ENCODE measurements around the gene ACYP1. TPM values are rescaled to one million over a fixed set of nuclear protein-coding genes. Genes with fewer than 3 reads are reported as not detected.
A peak's percentile ranks its signal among the peaks of the same experiment; 100 is the strongest.

The ACYP1 gene
- total RNA-seq, 1 experiment from 2014 or later: 10.8 TPM

GRCh38 chr14:75022655-75023054 is 41.2 kb downstream of the ACYP1 start:
- Histone ChIP-seq H3K27me3 (no peaks in the 10 kb centered on the region), H3K4me3 (no peak overlapping the region), H3K36me3 (peaks cover 15% of the 10 kb centered on the region), H3K9me3 (no peaks in the 10 kb centered on the region)
- DNase-seq: peak; percentile 18

DNA sequence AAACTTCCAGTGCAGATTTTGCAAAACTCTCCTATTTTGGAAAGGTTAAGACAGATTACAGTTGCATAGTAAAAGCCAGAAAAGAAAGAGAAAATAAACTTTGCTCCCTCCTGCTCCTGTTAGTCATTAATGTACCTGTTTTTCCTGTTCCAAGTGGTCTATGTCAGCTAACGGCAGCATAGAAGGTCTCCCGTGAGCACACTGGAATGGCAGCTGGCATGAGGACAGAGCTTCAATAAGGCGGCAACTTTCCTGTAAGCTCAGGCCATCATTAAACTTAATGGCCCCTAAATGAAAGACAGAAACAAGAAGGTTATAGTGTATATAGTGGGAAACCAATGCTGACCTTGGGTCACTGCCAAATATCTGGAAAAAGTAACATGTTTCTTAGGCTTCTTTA is 45.1 kb downstream of the ACYP1 start:
- H3K27me3 ChIP-seq: no peaks in the 10 kb centered on the region
- no peak for DNase-seq
- no peak overlapping the region for H3K4me3 ChIP-seq
- peaks cover 27% of the 10 kb centered on the region for H3K36me3 ChIP-seq
- no peaks in the 10 kb centered on the region for H3K9me3 ChIP-seq

- no peaks in the 10 kb centered on the region for H3K27me3 ChIP-seq
- H3K36me3 ChIP-seq: peaks cover 29% of the 10 kb centered on the region
- H3K4me3 ChIP-seq: no peak overlapping the region
- DNase-seq: no peak
- no peaks in the 10 kb centered on the region for H3K9me3 ChIP-seq
Measured at GRCh38 chr14:75016815-75017214, 47.0 kb downstream of the ACYP1 start.

DNA sequence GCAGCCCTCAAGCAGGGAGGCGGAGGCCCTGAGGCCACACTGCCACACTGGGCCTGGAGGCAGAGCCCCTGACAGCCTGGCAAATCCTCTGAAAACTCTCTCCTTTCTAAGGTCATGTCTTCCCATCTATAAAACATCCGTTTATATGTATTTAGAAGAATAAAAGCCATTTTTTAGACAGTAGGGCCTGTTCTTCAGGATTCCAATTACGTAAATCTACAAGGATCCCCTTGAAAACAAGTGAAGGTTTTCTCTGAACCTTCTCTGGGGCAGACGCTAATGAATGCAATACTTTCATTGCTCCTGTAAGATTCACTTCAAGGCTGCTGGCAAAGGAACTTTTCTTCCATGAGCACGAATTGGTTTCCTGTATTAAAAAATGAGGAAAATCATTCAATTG is 48.3 kb downstream of the ACYP1 start:
- Histone ChIP-seq H3K4me3 (no peak overlapping the region), H3K36me3 (peaks cover 33% of the 10 kb centered on the region), H3K9me3 (no peaks in the 10 kb centered on the region), H3K27me3 (no peaks in the 10 kb centered on the region)
- DNase-seq: no peak

- Histone ChIP-seq H3K27me3 (no peaks in the 10 kb centered on the region), H3K9me3 (no peaks in the 10 kb centered on the region), H3K4me3 (no peak overlapping the region), H3K36me3 (peaks cover 32% of the 10 kb centered on the region)
- no peak for DNase-seq
Measured at GRCh38 chr14:75013290-75013689, 50.5 kb downstream of the ACYP1 start.

GRCh38 chr14:75011356-75011994 is 52.3 kb downstream of the ACYP1 start:
- H3K4me3 ChIP-seq: no peak overlapping the region
- H3K9me3 ChIP-seq: no peaks in the 10 kb centered on the region
- no peak for DNase-seq
- no peaks in the 10 kb centered on the region for H3K27me3 ChIP-seq
- H3K36me3 ChIP-seq: peaks cover 49% of the 10 kb centered on the region

DNA sequence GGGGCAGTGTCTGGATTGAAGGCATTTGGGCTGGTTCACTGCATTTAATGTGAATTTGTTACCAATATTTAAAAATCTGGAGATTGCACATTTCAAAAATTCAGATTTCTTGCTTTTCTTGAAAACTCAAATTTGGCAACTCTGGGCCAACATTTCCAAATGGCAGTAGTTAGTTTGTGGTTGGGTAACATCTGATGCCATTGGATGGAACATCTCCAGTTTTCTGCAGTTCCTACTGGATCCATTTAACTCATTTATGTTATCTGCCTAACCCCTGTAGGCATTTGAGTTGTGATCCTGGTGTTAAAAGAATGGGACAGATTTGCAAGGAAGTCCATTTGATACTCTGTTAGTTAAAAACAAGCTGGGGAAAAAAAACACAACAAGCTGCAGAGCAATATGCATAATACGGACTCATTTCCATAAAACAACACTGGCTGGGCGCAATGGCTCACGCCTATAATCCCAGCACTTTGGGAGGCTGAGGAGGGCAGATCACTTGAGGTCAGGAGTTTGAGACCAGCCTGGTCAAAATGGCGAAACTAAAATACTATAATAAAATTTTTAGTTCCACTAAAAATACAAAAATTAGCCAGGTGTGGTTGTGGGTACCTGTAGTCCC is 53.2 kb downstream of the ACYP1 start:
- no peak for DNase-seq
- Histone ChIP-seq H3K36me3 (peaks cover 50% of the 10 kb centered on the region), H3K27me3 (no peaks in the 10 kb centered on the region), H3K9me3 (no peaks in the 10 kb centered on the region), H3K4me3 (no peak overlapping the region)

DNA sequence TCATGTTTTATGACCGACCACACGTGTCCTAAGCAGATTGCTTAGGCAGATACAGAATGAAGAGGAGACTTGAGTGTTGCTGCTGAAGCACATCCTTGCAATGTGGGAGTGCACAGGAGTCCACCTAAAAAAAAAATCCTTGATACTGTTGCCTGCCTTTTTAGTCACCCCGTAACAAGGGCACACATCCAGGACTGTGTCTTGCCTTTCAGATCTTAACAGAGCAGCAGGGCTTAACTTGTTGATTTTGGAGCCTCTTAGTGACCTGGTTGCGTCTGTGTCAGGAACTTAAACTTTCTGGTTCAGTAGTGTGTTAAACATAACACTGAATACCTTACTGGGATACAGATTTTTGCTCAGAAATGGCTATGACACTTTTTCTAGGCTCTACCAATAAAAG is 54.6 kb downstream of the ACYP1 start:
- Histone ChIP-seq H3K4me3 (no peak overlapping the region), H3K36me3 (peaks cover 47% of the 10 kb centered on the region), H3K27me3 (no peaks in the 10 kb centered on the region), H3K9me3 (no peaks in the 10 kb centered on the region)
- DNase-seq: no peak

DNA sequence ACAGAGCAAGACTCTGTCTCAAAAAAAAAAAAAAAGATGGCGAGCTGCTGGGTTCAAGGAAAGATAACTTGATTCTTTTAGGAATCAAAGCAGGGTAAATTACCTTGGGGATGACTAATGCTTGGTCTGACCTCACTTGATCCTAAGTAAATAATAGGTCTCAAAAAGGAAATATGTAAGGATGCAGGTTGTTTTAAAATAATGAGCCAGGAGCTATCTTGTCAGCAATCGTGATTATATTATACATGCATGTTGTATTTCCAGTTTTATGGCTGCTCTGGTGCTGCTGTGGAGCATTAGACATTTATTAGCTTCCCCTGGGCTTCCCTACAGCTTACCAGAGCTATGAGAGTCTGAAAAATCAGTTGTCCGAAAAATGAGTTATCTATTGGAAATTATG is 58.5 kb downstream of the ACYP1 start:
- H3K9me3 ChIP-seq: peaks cover 7% of the 10 kb centered on the region; the same call in 1 of the 2 replicates
- H3K4me3 ChIP-seq: no peak overlapping the region
- H3K27me3 ChIP-seq: no peaks in the 10 kb centered on the region
- peaks cover 35% of the 10 kb centered on the region for H3K36me3 ChIP-seq
- no peak for DNase-seq

GRCh38 chr14:75003250-75004027 is 60.4 kb downstream of the ACYP1 start:
- Histone ChIP-seq H3K36me3 (peaks cover 29% of the 10 kb centered on the region), H3K27me3 (no peaks in the 10 kb centered on the region)
- no peak for DNase-seq

More at GRCh38 chr14:75003250-75004027, 60.4 kb downstream of the ACYP1 start:
- Histone ChIP-seq H3K4me3 (peak overlapping the region; percentile 88), H3K9me3 (peaks cover 7% of the 10 kb centered on the region; the same call in 1 of the 2 replicates)

Other genes starting within 250 kb of the ACYP1 start
- not detected in 2 replicates for gene PROX2, start 187.9 kb downstream of the ACYP1 start, total RNA-seq (2014; rRNA removed; shearing (Covaris generic); ENCODE audit: low replicate concordance)
- 38.7 and 52.6 TPM in 2 replicates for gene DLST, start 182.1 kb downstream of the ACYP1 start, total RNA-seq (2014; rRNA removed; shearing (Covaris generic); ENCODE audit: low replicate concordance)
- 5.4 and 11.3 TPM in 2 replicates for gene RPS6KL1, start 140.8 kb downstream of the ACYP1 start, total RNA-seq (2014; rRNA removed; shearing (Covaris generic); ENCODE audit: low replicate concordance)
- gene PGF, start 108.4 kb downstream of the ACYP1 start, total RNA-seq (2014; rRNA removed; shearing (Covaris generic); ENCODE audit: low replicate concordance): 49.2 and 50.6 TPM in 2 replicates
- 48.2 and 87.3 TPM in 2 replicates for gene EIF2B2, start 61.1 kb downstream of the ACYP1 start, total RNA-seq (2014; rRNA removed; shearing (Covaris generic); ENCODE audit: low replicate concordance)
- gene MLH3, start 12.6 kb downstream of the ACYP1 start, total RNA-seq (2014; rRNA removed; shearing (Covaris generic); ENCODE audit: low replicate concordance): 9.0 and 9.1 TPM in 2 replicates
- gene ZC2HC1C, start 5.6 kb upstream of the ACYP1 start, total RNA-seq (2014; rRNA removed; shearing (Covaris generic); ENCODE audit: low replicate concordance): 0.99 TPM in 1 of 2 replicates, not detected in the other
- gene NEK9, start 63.0 kb upstream of the ACYP1 start, total RNA-seq (2014; rRNA removed; shearing (Covaris generic); ENCODE audit: low replicate concordance): 19.7 and 67.7 TPM in 2 replicates
- gene TMED10, start 112.6 kb upstream of the ACYP1 start, total RNA-seq (2014; rRNA removed; shearing (Covaris generic); ENCODE audit: low replicate concordance): 125 and 134 TPM in 2 replicates
- gene FOS, start 214.8 kb upstream of the ACYP1 start, total RNA-seq (2014; rRNA removed; shearing (Covaris generic); ENCODE audit: low replicate concordance): 1.1 and 6.6 TPM in 2 replicates

Measured in MG63 (cell line).